Measurements from ENCODE around the gene SIPA1L3. TPM values are rescaled to one million over a fixed set of nuclear protein-coding genes. Genes with fewer than 3 reads are reported as not detected.

The SIPA1L3 gene
- total and polyA plus RNA-seq, 9 of the 15 experiments (the other 6 are each of a cell fraction or from before 2014, with no cell fraction given) = 0.01 to 6.1 (median 2.5) TPM

DNA sequence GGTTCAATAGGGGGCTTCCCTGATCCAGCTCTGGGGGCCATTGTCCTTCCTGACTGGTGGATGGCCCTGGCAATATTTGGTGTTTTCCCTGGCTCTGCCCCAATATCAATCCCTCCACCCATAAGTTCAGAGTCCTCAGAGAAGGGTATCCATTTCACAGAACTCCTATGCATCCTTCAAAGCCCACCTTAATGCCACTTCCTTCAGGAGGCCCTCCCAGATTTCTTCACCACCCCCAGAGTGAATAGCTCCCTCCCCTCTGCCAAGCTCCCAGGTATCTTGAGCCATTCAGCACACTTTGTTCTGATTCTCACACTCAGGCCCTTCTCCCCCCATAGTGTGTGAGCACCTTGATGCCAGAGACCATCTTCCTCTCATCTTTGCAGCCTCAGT is 343.4 kb downstream of the SIPA1L3 start:
- CTCF ChIA-PET (ENCODE audit: low intra/inter-chr PET ratio) = no interaction called here
- H3K27me3 ChIP-seq (ENCODE audit: control insufficient read depth in 2 of 2, insufficient read depth in 2 of 2, low read length in 2 of 2) = no peaks in the 10 kb centered on the region
- no peak for DNase-seq (ENCODE audit: extremely low read depth in 1 of 4, low spot score in 3 of 4)
- BruUV-seq (replicated peaks) = no TSS peak
- no peak overlapping the region for H3K27ac ChIP-seq (ENCODE audit: extremely low read depth, low read depth, low read length)
- ATAC-seq = no peak
- peaks cover 31% of the 10 kb centered on the region; the same call in 2 of the 3 replicates for H3K36me3 ChIP-seq (ENCODE audit: control insufficient read depth, insufficient read depth, low read length)
- in situ Hi-C loops (cut with MboI) = no loop called here
- H4K20me1 ChIP-seq (replicated peaks; ENCODE audit: control insufficient read depth, insufficient read depth, low read length) = no peaks in the 10 kb centered on the region
- H3K4me1 ChIP-seq (replicated peaks in 1 of 2; ENCODE audit: control insufficient read depth in 2 of 2, insufficient read depth in 2 of 2, low read length in 2 of 2) = peaks cover 6 to 41% of the 10 kb centered on the region in 2 experiments; a peak in 4 of 5 replicates
- H3K4me3 ChIP-seq = no peak overlapping the region
- no peaks in the 10 kb centered on the region for H3K9me3 ChIP-seq (replicated peaks; ENCODE audit: control insufficient read depth, insufficient read depth, low read depth, low read length)
- H3K9me1 ChIP-seq (ENCODE audit: control insufficient read depth, insufficient read depth, low read length) = no peaks in the 10 kb centered on the region
- POLR2A ChIA-PET = interaction anchor here (0.6 to 1.1 kb wide), 4 partner anchors 8 to 169 kb away, joined by 3 to 5 read pairs (median 4); no protein-coding TSS in a partner anchor
- H3K9ac ChIP-seq (ENCODE audit: insufficient read depth in 1 of 2, low read depth in 2 of 2, low read length in 2 of 2) = no peak overlapping the region
- intact Hi-C loops (cut with micrococcal nuclease) = no loop called here
- no peak overlapping the region for H2AFZ ChIP-seq (ENCODE audit: low read depth, low read length)
- peaks cover 31% of the 10 kb centered on the region for H3K79me2 ChIP-seq (ENCODE audit: control insufficient read depth, insufficient read depth, low read length)
- no peak overlapping the region for H3K4me2 ChIP-seq (ENCODE audit: insufficient read depth, low read length)
- TF ChIP-seq, protein P1, sequence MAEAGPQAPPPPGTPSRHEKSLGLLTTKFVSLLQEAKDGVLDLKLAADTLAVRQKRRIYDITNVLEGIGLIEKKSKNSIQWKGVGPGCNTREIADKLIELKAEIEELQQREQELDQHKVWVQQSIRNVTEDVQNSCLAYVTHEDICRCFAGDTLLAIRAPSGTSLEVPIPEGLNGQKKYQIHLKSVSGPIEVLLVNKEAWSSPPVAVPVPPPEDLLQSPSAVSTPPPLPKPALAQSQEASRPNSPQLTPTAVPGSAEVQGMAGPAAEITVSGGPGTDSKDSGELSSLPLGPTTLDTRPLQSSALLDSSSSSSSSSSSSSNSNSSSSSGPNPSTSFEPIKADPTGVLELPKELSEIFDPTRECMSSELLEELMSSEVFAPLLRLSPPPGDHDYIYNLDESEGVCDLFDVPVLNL (CRISPR knock-in tag; IDR thresholded peaks at IDR 0.05; ENCODE audit: low read depth) = no peak
- TF ChIP-seq ETS2 (tag; IDR thresholded peaks at IDR 0.05; ENCODE audit: borderline replicate concordance, poor library complexity, severe bottlenecking) = no peak
- TF ChIP-seq RBM25 (IDR thresholded peaks at IDR 0.05; ENCODE audit: low read depth, low read length, severe bottlenecking) = peak; percentile 46
- no peak for TF ChIP-seq SAFB2 (IDR thresholded peaks at IDR 0.05; ENCODE audit: borderline replicate concordance, low read depth, low read length, severe bottlenecking)
- TF ChIP-seq ZNF436 (CRISPR knock-in tag; IDR thresholded peaks at IDR 0.05) = 0 out of 2 replicates have a peak, but pooled peaks have one; percentile 32
- TF ChIP-seq ZFP36 (IDR thresholded peaks at IDR 0.05; ENCODE audit: low read depth, low read length, partially characterized antibody) = peak; percentile 96
- no peak for TF ChIP-seq FOXO4 (CRISPR knock-in tag; IDR thresholded peaks at IDR 0.05)
- FAIRE-seq = no peak

Data from K562 (cell line).